NCI-H1105 (cell line): ENCODE results near the gene CCDC85A.

Experiments
- DNase-seq: peaks from one replicate; lab custom pipeline; 2025; lab: John Stamatoyannopoulos, UW

The CCDC85A gene

DNA sequence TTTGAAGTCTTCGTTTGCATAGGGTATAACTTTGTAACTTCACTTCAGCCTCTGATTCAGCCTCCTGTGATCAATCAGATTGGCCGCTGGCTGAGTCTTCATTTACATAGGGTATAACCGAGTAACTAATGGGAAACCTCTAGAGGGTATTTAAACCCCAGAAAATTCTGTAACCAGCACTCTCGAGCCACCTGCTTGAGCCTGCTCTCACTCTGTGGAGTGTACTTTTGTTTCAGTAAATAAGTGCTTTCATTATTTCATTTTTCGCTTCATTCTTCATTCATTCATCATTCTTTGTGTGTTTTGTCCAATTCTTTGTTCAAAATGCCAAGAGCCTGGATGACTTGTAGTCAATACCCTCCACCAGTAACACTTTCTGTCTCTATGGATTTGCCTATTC lies 56.4 kb downstream of the CCDC85A start:
- DNase-seq: no peak

GRCh38 chr2:56244506-56244905 lies 60.7 kb downstream of the CCDC85A start:
- DNase-seq: no peak

DNA sequence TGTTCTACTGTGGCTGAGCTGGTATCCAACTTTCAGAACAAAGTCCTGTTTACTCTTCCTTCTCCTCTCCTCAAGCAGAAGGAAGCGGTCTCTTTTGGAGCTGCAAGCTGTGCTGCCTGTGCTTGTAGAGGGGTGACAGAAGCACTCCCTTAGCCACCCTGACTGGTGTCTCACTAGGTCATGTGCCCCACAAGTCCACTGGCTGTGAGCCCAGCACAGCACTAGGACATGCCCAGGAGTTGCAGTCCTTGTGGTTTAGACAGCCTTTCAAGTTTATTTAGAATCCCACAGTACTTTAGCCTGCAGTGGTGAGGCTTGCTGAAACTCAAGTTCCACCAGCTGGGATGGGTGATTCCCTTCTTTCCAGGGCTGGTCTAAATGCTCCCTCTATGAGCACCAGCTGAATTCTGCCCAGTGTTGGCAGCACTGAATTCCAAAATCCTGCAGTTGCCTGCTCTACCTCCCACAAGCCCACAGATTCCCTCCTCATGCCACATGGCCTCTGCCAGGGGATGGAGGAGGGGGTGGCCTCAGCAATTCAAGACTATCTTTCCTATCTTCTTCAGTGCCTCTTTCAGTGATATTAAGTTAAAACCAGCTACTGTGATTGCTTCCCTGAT lies 61.2 kb downstream of the CCDC85A start:
- DNase-seq: no peak

GRCh38 chr2:56248965-56249742 lies 65.4 kb downstream of the CCDC85A start:
- DNase-seq: no peak

- no peak for DNase-seq
Observed at GRCh38 chr2:56250153-56250729, 66.5 kb downstream of the CCDC85A start.

DNA sequence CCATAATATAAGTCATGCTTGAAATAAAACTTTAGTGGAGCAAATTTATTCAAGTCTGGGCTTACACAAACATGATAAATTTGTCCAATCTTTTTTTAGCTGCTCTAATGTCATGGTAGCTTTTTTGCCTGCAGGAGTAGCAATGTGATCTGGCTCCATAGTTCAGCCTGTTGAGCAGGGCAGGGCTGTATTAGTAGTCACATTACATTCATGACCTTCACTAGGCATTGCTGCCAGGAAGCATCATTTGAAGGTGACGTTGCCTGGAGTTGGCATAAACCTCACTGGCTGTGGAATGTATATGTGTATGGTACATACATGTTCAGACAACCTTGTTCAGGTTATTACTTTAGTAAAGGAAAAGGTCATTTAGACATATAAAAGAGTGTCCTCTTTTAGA lies 76.6 kb downstream of the CCDC85A start:
- DNase-seq: no peak

GRCh38 chr2:56262241-56262640 lies 78.5 kb downstream of the CCDC85A start:
- DNase-seq: no peak

GRCh38 chr2:56263876-56264275 lies 80.1 kb downstream of the CCDC85A start:
- DNase-seq: no peak

DNA sequence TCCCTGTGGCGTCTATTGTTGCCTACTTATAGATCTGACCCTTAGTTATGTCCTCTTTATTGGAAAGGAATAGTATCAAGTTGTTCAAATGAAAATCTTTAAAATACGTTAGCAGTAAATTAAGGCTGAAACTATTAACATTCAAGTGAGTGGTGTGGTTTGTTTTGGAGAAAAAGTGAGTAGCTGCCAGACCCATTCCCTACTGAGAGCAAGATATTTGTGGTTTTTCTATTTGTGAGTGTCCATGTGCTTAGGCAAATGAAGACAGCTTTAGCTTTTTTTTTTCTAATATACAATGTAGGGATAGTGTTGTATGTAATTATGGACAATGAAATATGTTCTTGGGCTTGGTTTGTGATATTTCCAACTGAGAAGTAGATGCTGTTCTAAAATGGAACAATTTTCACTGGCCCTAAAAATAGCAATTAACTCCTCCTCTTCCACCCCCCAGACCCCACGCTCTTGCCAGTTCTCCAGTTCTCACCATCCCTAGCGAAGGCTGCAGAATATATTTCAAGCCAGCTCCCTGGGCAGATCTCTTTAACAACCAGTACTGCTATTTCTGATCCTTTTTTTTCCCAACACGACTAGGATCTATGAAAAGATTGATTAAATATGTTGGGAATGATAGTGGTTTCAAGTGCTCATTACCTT lies 83.1 kb downstream of the CCDC85A start:
- DNase-seq: no peak

GRCh38 chr2:56267415-56267788 lies 83.6 kb downstream of the CCDC85A start:
- DNase-seq: no peak

DNA sequence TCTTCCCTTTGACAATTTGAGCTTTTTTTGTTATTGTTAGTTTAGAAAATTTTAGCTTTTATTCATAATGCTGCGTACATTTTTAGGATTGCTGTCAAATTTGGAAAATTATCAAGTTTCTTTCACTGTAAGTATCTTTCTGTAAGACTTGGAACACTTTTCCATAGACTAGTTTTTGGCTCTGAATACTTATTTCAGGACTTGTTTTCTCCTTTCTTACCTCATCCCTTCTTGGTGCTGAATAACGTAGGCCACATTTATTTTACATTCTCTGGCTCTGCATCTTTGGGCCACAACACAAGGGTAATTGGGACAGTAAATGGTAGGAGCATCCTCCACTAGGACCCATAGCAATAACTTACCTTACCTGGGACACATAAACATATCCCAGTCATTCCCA lies 85.1 kb downstream of the CCDC85A start:
- no peak for DNase-seq

DNA sequence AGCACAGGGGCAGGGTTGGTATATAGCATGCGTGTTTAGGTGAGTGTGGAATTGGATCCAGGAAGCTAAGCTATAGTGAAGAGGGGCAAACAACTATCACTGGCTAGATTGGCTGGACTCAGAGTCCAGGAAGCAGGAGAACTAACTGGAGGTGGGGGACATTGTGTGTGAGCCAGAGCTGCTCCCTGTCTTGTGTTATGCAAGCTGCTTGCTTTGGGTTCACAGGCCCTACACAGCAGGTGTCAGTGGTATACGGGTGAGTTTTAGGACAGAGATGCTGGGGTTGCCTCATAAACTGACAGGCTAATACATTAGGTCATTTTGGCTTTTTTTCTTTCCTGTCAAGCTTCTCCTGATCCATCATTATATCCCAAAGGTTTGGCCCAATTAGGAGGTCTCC lies 87.5 kb downstream of the CCDC85A start:
- DNase-seq: no peak

- DNase-seq: no peak
Observed at GRCh38 chr2:56285224-56285623, 101.4 kb downstream of the CCDC85A start.

- no peak for DNase-seq
Observed at GRCh38 chr2:56286936-56287335, 103.1 kb downstream of the CCDC85A start.

- DNase-seq: no peak
Observed at GRCh38 chr2:56287508-56287907, 103.7 kb downstream of the CCDC85A start.

GRCh38 chr2:56287974-56288373 lies 104.2 kb downstream of the CCDC85A start:
- no peak for DNase-seq

- DNase-seq: peak; percentile 15
Observed at GRCh38 chr2:56288838-56289580, 105.2 kb downstream of the CCDC85A start.

GRCh38 chr2:56291711-56292110 lies 107.9 kb downstream of the CCDC85A start:
- no peak for DNase-seq

DNA sequence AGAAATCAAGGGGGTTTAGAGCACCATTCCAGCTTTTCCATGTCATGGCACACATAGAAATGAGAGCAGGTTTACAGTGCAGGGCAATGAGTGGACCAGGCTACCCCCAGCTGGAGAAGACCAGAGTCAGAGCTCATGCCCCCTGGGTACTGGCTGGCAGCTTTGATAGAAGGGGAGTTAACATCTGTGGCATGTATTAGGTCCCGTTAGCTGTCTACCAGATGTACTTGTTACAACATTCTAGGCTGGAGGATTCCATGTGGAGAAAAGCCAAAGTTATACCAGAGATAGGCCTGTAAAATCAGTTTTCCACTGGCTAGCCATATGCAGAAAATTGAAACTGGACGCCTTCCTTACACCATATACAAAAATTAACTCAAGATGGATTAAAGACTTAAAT lies 109.2 kb downstream of the CCDC85A start:
- DNase-seq: no peak

GRCh38 chr2:56295666-56296065 lies 111.9 kb downstream of the CCDC85A start:
- no peak for DNase-seq

- no peak for DNase-seq
Observed at GRCh38 chr2:56297671-56298070, 113.9 kb downstream of the CCDC85A start.

DNA sequence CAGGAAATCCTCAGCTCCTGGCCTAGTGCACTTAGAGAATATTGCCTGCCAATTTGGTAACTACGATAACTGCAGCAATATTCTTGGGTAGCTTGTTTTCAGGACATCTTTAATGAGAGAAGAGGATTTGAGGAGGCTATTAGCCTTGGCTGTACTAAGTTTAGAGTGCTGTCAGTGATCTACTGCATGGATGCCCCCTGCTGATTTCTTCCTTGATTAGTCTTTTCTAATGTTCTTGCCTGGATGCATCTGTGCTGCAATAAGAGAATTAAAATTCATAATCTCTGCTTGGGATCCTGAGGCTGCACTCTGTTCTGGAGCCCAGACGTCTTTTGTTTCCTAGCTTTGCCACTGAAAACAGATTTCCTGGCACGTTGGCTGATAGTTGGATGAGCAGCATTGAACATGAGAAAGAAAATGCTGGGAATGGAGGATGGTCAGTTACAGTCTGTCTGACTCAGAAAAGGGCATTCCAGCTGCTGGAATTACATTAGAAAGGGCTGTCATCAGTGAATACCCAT lies 115.4 kb downstream of the CCDC85A start:
- DNase-seq: no peak
